H9 (cell line): Measurements from ENCODE around the gene ARHGAP40. TPM values are rescaled to one million over a fixed set of nuclear protein-coding genes. Genes with fewer than 3 reads are reported as not detected.
A peak's percentile ranks its signal among the peaks of the same experiment; 100 is the strongest.

Source experiments
- DNase-seq: peaks from one replicate; pipeline ENCODE4 v3.0.0-alpha.2; 2017
- H2AFZ ChIP-seq: one replicate; pipeline ENCODE4 v1.6.1; 2013; ENCODE audit warnings: mild to moderate bottlenecking, low read length, control low read depth, moderate library complexity
- H2AK5ac ChIP-seq: 2 replicates; pipeline ENCODE4 v1.6.1; 2013; ENCODE audit warnings: low read length, control low read depth, mixed read lengths; ENCODE audit not compliant: insufficient read length
- H2BK120ac ChIP-seq: one replicate; pipeline ENCODE4 v1.6.1; 2013; ENCODE audit warnings: low read depth, mild to moderate bottlenecking, low read length, control low read depth, inconsistent platforms; ENCODE audit not compliant: poor library complexity, severe bottlenecking
- H2BK12ac ChIP-seq: 2 replicates; pipeline ENCODE4 v1.6.1; 2013; ENCODE audit warnings: low read length, control low read depth, mixed read lengths, low read depth; ENCODE audit not compliant: insufficient read length
- H2BK15ac ChIP-seq: 2 replicates; pipeline ENCODE4 v1.6.1; 2013; ENCODE audit warnings: low read depth, low read length, control low read depth
- H2BK20ac ChIP-seq: one replicate; pipeline ENCODE4 v1.6.1; 2013; ENCODE audit warnings: low read depth, mild to moderate bottlenecking, low read length, control low read depth, inconsistent platforms; ENCODE audit not compliant: poor library complexity, severe bottlenecking
- H2BK5ac ChIP-seq: 2 replicates; pipeline ENCODE4 v1.6.1; 2013; ENCODE audit warnings: low read length, control low read depth, mixed read lengths; ENCODE audit not compliant: insufficient read length
- H3K14ac ChIP-seq: 2 replicates; pipeline ENCODE4 v1.6.1; 2013; ENCODE audit warnings: low read length, control low read depth; ENCODE audit not compliant: insufficient read depth
- H3K18ac ChIP-seq: 2 replicates; pipeline ENCODE4 v1.6.1; 2013; ENCODE audit warnings: low read depth, mild to moderate bottlenecking, mixed read lengths, low read length, control low read depth; ENCODE audit not compliant: insufficient read length
- H3K23ac ChIP-seq: 2 replicates; pipeline ENCODE4 v1.6.1; 2013; ENCODE audit warnings: low read length, control low read depth, mixed read lengths, low read depth; ENCODE audit not compliant: insufficient read length
- H3K23me2 ChIP-seq: 2 replicates; pipeline ENCODE4 v1.6.1; 2013; ENCODE audit warnings: low read depth, mild to moderate bottlenecking, mixed read lengths, low read length, control low read depth; ENCODE audit not compliant: insufficient read length, poor library complexity, severe bottlenecking
- H3K27ac ChIP-seq: 2 replicates; pipeline ENCODE4 v1.5.1; 2013; ENCODE audit warnings: low read length, control low read depth, mixed read lengths, low read depth; ENCODE audit not compliant: insufficient read length
- H3K27me3 ChIP-seq: 2 replicates; pipeline ENCODE4 v1.6.1; 2013; ENCODE audit warnings: low read length, control low read depth, inconsistent platforms; ENCODE audit not compliant: insufficient read depth
- H3K4ac ChIP-seq: 2 replicates; pipeline ENCODE4 v1.6.1; 2013; ENCODE audit warnings: low read depth, mild to moderate bottlenecking, control low read depth, inconsistent platforms, low read length, moderate library complexity
- H3K4me1 ChIP-seq: 2 replicates; pipeline ENCODE4 v1.6.1; 2013; ENCODE audit warnings: low read length, control low read depth, inconsistent platforms; ENCODE audit not compliant: insufficient read depth
- H3K4me2 ChIP-seq: 2 replicates; pipeline ENCODE4 v1.6.1; 2013; ENCODE audit warnings: low read length, control low read depth, mixed read lengths; ENCODE audit not compliant: insufficient read length, insufficient read depth
- H3K56ac ChIP-seq: 2 replicates; pipeline ENCODE4 v1.6.1; 2013; ENCODE audit warnings: low read depth, mild to moderate bottlenecking, mixed read lengths, low read length, control low read depth; ENCODE audit not compliant: insufficient read length
- H3K79me1 ChIP-seq: 2 replicates; pipeline ENCODE4 v1.6.1; 2013; ENCODE audit warnings: low read depth, mild to moderate bottlenecking, moderate library complexity, low read length, control low read depth, inconsistent platforms; ENCODE audit not compliant: insufficient read depth, poor library complexity, severe bottlenecking
- H3K79me2 ChIP-seq: 2 replicates; pipeline ENCODE4 v1.6.1; 2013; ENCODE audit warnings: low read length, control low read depth, inconsistent platforms; ENCODE audit not compliant: insufficient read depth
- H3K9ac ChIP-seq: 2 replicates; pipeline ENCODE4 v1.6.1; 2013; ENCODE audit warnings: low read length, control low read depth, mixed read lengths; ENCODE audit not compliant: insufficient read length; ENCODE audit errors: extremely low read depth
- H3K9me3 ChIP-seq: one replicate; pipeline ENCODE4 v1.6.1; 2013; ENCODE audit warnings: low read depth, low read length, inconsistent platforms; ENCODE audit not compliant: control insufficient read depth
- H3T11ph ChIP-seq: one replicate; pipeline ENCODE4 v1.6.1; 2013; ENCODE audit warnings: mild to moderate bottlenecking, low read length, control low read depth, inconsistent platforms
- H4K20me1 ChIP-seq: one replicate; pipeline ENCODE4 v1.6.1; 2013; ENCODE audit not compliant: control insufficient read depth, insufficient read length, insufficient read depth
- H4K5ac ChIP-seq: 2 replicates; pipeline ENCODE4 v1.6.1; 2013; ENCODE audit warnings: low read depth, mild to moderate bottlenecking, mixed read lengths, low read length, control low read depth; ENCODE audit not compliant: insufficient read length
- H4K8ac ChIP-seq: replicated peaks from 2 replicates; pipeline ENCODE4 v1.6.1; 2013; ENCODE audit warnings: low read length, control low read depth, mixed read lengths, low read depth; ENCODE audit not compliant: insufficient read length
- H4K91ac ChIP-seq: 2 replicates; pipeline ENCODE4 v1.6.1; 2013; ENCODE audit warnings: low read depth, mild to moderate bottlenecking, moderate library complexity, mixed read lengths, low read length, control low read depth; ENCODE audit not compliant: insufficient read length
- H3K27ac Mint-ChIP-seq, 3 experiments: 2 replicates in 2 of 3; 3 replicates in 1 of 3; pipeline ENCODE4 v1.8.0; 2020 to 2021; ENCODE audit warnings: mixed read lengths in 3 of 3, mild to moderate bottlenecking in 1 of 3, moderate library complexity in 1 of 3
- H3K27me3 Mint-ChIP-seq: 2 replicates; pipeline ENCODE4 v1.8.0; 2021; ENCODE audit warnings: low read depth, mild to moderate bottlenecking, moderate library complexity, mixed read lengths
- H3K36me3 Mint-ChIP-seq, 3 experiments: 2 replicates in 2 of 3; 3 replicates in 1 of 3; pipeline ENCODE4 v1.8.0; 2020 to 2021; ENCODE audit warnings: low read depth in 3 of 3, mixed read lengths in 3 of 3; ENCODE audit not compliant: insufficient read depth in 1 of 3
- H3K4me1 Mint-ChIP-seq, 2 experiments: 2 replicates each; pipeline ENCODE4 v1.8.0; 2020; ENCODE audit warnings: mixed read lengths in 2 of 2
- H3K4me3 Mint-ChIP-seq, 2 experiments: 2 replicates in 1 of 2; 3 replicates in 1 of 2; pipeline ENCODE4 v1.8.0; 2020 to 2021; ENCODE audit warnings: mild to moderate bottlenecking in 2 of 2, mixed read lengths in 2 of 2, moderate library complexity in 1 of 2
- H3K9me3 Mint-ChIP-seq, 2 experiments: 2 replicates in 1 of 2; 3 replicates in 1 of 2; pipeline ENCODE4 v1.8.0; 2020; ENCODE audit warnings: mild to moderate bottlenecking in 2 of 2, mixed read lengths in 2 of 2, moderate library complexity in 1 of 2
- CTCF ChIP-seq: fragments of 200-600 bp; sonication (generic); conservative IDR thresholded peaks from 3 replicates; pipeline ENCODE4 v1.8.0; 2021; ENCODE audit warnings: antibody characterized with exemption, mild to moderate bottlenecking
- WGBS: extraction: QIAGEN DNeasy Blood & Tissue Kit; methylation state at CpG from one replicate; pipeline ENCODE4 v1.1.7; 2013; ENCODE audit warnings: missing lambda C conversion rate, low lambda C conversion rate, mixed read lengths; ENCODE audit not compliant: insufficient read length; ENCODE audit errors: extremely low coverage; 5-methylcytosine and 5-hydroxymethylcytosine counted together
- total RNA-seq: library from RNA; stranded (reverse); gene quantifications from 2 replicates; pipeline ENCODE4 v1.2.1, GENCODE V29; 2021

The ARHGAP40 gene
- total RNA-seq, 1 experiment from 2014 or later: 0.17 TPM

GRCh38 chr20:38680500-38681306, 79.1 kb downstream of the ARHGAP40 start:
- Histone ChIP-seq H3K4me2 (no peak overlapping the region), H3K9me3 (no peaks in the 10 kb centered on the region), H3K79me2 (no peaks in the 10 kb centered on the region), H2BK15ac (no peak overlapping the region), H3K23me2 (no peaks in the 10 kb centered on the region), H2BK120ac (no peak overlapping the region), H3K9ac (no peak overlapping the region), H3K4ac (no peak overlapping the region), H2AFZ (no peak overlapping the region), H3K27ac (no peak overlapping the region), H3K18ac (no peak overlapping the region), H3K27me3 (no peaks in the 10 kb centered on the region; the same call in 1 of the 2 replicates), H3K23ac (no peak overlapping the region), H2BK20ac (no peak overlapping the region), H2BK5ac (no peak overlapping the region), H3K4me1 (no peaks in the 10 kb centered on the region), H4K20me1 (no peaks in the 10 kb centered on the region), H4K8ac (no peak overlapping the region), H2BK12ac (no peak overlapping the region), H3K14ac (no peak overlapping the region), H3K79me1 (no peaks in the 10 kb centered on the region), H2AK5ac (no peak overlapping the region), H3K56ac (no peak overlapping the region), H4K91ac (no peak overlapping the region), H3T11ph (no peak overlapping the region), H4K5ac (no peak overlapping the region)
- Mint-ChIP-seq H3K27me3 (peaks cover 79% of the 10 kb centered on the region), H3K27ac (no peak overlapping the region), H3K4me3 (no peak overlapping the region; a peak in 1 of 5 replicates), H3K36me3 (no peaks in the 10 kb centered on the region), H3K9me3 (no peaks in the 10 kb centered on the region; a peak in 2 of 5 replicates), H3K4me1 (no peaks in the 10 kb centered on the region)
- no CpG with 5 or more reads among the region's 9 CpGs for WGBS
- no peak for TF ChIP-seq CTCF
- peak; percentile 74 for DNase-seq
